ENCODE results near the gene INPP5A.

DNA sequence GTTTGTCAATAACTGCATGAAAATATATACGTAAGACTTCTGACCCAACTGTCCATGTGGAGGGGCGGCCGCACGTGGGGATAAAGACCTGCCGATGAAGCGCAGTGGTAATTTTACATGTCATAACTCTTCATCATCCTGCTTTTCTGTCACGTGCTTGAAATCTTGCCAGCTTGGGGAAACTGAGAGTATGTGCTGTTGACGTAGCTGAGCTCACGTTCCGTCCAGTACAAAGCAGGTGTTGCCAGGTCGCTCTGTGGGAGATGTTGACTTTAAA, 105.1 kb downstream of the INPP5A start:
- TF ChIP-seq, protein P1, sequence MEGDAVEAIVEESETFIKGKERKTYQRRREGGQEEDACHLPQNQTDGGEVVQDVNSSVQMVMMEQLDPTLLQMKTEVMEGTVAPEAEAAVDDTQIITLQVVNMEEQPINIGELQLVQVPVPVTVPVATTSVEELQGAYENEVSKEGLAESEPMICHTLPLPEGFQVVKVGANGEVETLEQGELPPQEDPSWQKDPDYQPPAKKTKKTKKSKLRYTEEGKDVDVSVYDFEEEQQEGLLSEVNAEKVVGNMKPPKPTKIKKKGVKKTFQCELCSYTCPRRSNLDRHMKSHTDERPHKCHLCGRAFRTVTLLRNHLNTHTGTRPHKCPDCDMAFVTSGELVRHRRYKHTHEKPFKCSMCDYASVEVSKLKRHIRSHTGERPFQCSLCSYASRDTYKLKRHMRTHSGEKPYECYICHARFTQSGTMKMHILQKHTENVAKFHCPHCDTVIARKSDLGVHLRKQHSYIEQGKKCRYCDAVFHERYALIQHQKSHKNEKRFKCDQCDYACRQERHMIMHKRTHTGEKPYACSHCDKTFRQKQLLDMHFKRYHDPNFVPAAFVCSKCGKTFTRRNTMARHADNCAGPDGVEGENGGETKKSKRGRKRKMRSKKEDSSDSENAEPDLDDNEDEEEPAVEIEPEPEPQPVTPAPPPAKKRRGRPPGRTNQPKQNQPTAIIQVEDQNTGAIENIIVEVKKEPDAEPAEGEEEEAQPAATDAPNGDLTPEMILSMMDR (IDR thresholded peaks at IDR 0.05): no peak
- TF ChIP-seq EP300 (IDR thresholded peaks at IDR 0.05) (no peak), POLR2A (IDR thresholded peaks at IDR 0.05) (no peak), POLR2AphosphoS5 (IDR thresholded peaks at IDR 0.05) (no peak)

All from sigmoid colon (tissue), 4 donors.